ENCODE measurements around the gene MS4A10.

DNA sequence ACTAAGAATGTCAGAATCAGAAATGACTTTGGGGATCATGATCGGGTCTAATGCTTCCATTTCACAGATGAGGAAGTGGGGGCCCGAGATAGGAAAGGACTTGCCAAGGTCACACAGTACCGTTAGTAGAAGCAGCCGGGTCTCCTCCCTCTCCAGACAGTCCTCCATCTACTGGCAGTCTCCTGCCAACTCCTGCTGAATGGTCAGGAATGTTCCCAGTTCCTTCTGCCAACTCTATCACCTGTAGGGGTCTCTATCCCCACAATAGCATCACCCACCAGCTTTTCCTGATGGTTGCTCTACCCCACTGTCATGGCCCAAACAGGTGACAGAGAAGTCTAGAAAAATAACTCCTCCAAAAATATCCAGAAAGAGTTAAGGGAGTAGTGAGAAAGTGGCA, 32.9 kb downstream of the MS4A10 start:
- TF ChIP-seq, protein P1, sequence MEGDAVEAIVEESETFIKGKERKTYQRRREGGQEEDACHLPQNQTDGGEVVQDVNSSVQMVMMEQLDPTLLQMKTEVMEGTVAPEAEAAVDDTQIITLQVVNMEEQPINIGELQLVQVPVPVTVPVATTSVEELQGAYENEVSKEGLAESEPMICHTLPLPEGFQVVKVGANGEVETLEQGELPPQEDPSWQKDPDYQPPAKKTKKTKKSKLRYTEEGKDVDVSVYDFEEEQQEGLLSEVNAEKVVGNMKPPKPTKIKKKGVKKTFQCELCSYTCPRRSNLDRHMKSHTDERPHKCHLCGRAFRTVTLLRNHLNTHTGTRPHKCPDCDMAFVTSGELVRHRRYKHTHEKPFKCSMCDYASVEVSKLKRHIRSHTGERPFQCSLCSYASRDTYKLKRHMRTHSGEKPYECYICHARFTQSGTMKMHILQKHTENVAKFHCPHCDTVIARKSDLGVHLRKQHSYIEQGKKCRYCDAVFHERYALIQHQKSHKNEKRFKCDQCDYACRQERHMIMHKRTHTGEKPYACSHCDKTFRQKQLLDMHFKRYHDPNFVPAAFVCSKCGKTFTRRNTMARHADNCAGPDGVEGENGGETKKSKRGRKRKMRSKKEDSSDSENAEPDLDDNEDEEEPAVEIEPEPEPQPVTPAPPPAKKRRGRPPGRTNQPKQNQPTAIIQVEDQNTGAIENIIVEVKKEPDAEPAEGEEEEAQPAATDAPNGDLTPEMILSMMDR (IDR thresholded peaks at IDR 0.05) = no peak
- TF ChIP-seq POLR2A (IDR thresholded peaks at IDR 0.05) (no peak), EP300 (IDR thresholded peaks at IDR 0.05) (no peak), POLR2AphosphoS5 (IDR thresholded peaks at IDR 0.05) (no peak)

Measured in stomach (tissue), 4 donors.